Common myeloid progenitor, CD34-positive (primary cell): ENCODE measurements around the gene NELL1.

ENCODE experiments used
- CTCF ChIA-PET: fragments of 350-600 bp; sonication (Branson Sonifier 250); formaldehyde crosslinking; loops from one replicate; lab custom pipeline; 2021; ENCODE audit warnings: antibody characterized with exemption; lab: Charles Lee
- POLR2A ChIA-PET: fragments of 350-600 bp; sonication (Branson Sonifier 250); formaldehyde crosslinking; loops from one replicate; lab custom pipeline; 2021; ENCODE audit warnings: antibody characterized with exemption; lab: Charles Lee
- DNase-seq, 3 donors: peaks; one replicate each; pipeline versions ENCODE4 v3.0.0 to v3.0.0-alpha.2; 2013
- H3K27ac ChIP-seq, 2 experiments: 1 replicate in 1 of 2; 2 replicates in 1 of 2; pipeline ENCODE4 v1.7.0; 2013; ENCODE audit warnings: inconsistent platforms in 2 of 2, low read length in 2 of 2, mild to moderate bottlenecking in 2 of 2, low read depth in 1 of 2, moderate library complexity in 1 of 2; ENCODE audit not compliant: severe bottlenecking in 2 of 2, insufficient read depth in 1 of 2, poor library complexity in 1 of 2
- H3K27me3 ChIP-seq, 5 experiments: replicated peaks in 2 of 5; 1 replicate in 3 of 5; 2 replicates in 2 of 5; pipeline versions ENCODE4 v1.6.1 to v1.7.0; 2013; ENCODE audit warnings: low read length in 4 of 5, mild to moderate bottlenecking in 2 of 5, moderate library complexity in 2 of 5, inconsistent platforms in 1 of 5; ENCODE audit not compliant: insufficient read depth in 5 of 5, control insufficient read depth in 4 of 5
- H3K36me3 ChIP-seq, 4 experiments: 1 replicate in 2 of 4; 2 replicates in 2 of 4; pipeline versions ENCODE4 v1.6.1 to v1.7.0; 2013; ENCODE audit warnings: low read length in 3 of 4, control low read depth in 1 of 4, mild to moderate bottlenecking in 1 of 4; ENCODE audit not compliant: control insufficient read depth in 4 of 4, insufficient read depth in 4 of 4
- H3K4me1 ChIP-seq, 4 experiments: 1 replicate in 3 of 4; 2 replicates in 1 of 4; pipeline versions ENCODE4 v1.6.1 to v1.7.1; 2013; ENCODE audit warnings: low read length in 3 of 4, mild to moderate bottlenecking in 3 of 4, control low read depth in 1 of 4, inconsistent platforms in 1 of 4, moderate library complexity in 1 of 4; ENCODE audit not compliant: control insufficient read depth in 4 of 4, insufficient read depth in 4 of 4; ENCODE audit errors: control extremely low read depth in 1 of 4
- H3K4me3 ChIP-seq, 7 experiments: 1 replicate in 4 of 7; 2 replicates in 3 of 7; pipeline versions ENCODE4 v1.5.1 to v1.7.0; 2013; ENCODE audit warnings: mild to moderate bottlenecking in 7 of 7, low read length in 6 of 7, moderate library complexity in 6 of 7, inconsistent platforms in 2 of 7, low read depth in 2 of 7, control low read depth in 1 of 7; ENCODE audit not compliant: insufficient read depth in 4 of 7, control insufficient read depth in 1 of 7; ENCODE audit errors: extremely low read depth in 1 of 7
- H3K9me3 ChIP-seq, 5 experiments: 1 replicate in 4 of 5; 2 replicates in 1 of 5; pipeline versions ENCODE4 v1.6.1 to v1.7.1; 2013; ENCODE audit warnings: low read length in 4 of 5, mild to moderate bottlenecking in 2 of 5, inconsistent platforms in 1 of 5, low read depth in 1 of 5, moderate library complexity in 1 of 5; ENCODE audit not compliant: control insufficient read depth in 4 of 5, insufficient read depth in 2 of 5; ENCODE audit errors: control extremely low read depth in 1 of 5
- WGBS: methylation state at CpG from one replicate; pipeline ENCODE4 v1.1.5; 2013; ENCODE audit not compliant: insufficient coverage; 5-methylcytosine and 5-hydroxymethylcytosine counted together

Gene NELL1

GRCh38 chr11:20759541-20759940 is 90.2 kb downstream of the NELL1 start:
- WGBS, result 94% methylated on average over 2 of the region's 2 CpGs
- H3K27me3 ChIP-seq, result no peaks in the 10 kb centered on the region
- no peaks in the 10 kb centered on the region for H3K4me1 ChIP-seq
- CTCF ChIA-PET, result no interaction called here
- no peaks in the 10 kb centered on the region for H3K9me3 ChIP-seq
- H3K4me3 ChIP-seq, result no peak overlapping the region
- DNase-seq, result no peak
- H3K36me3 ChIP-seq, result no peaks in the 10 kb centered on the region
- no peak overlapping the region for H3K27ac ChIP-seq
- POLR2A ChIA-PET, result no interaction called here

GRCh38 chr11:20760811-20761210 is 91.4 kb downstream of the NELL1 start:
- Histone ChIP-seq H3K4me1 (no peaks in the 10 kb centered on the region), H3K36me3 (no peaks in the 10 kb centered on the region), H3K27ac (no peak overlapping the region), H3K9me3 (no peaks in the 10 kb centered on the region), H3K4me3 (no peak overlapping the region), H3K27me3 (no peaks in the 10 kb centered on the region)
- CTCF ChIA-PET, result no interaction called here
- POLR2A ChIA-PET, result no interaction called here
- 91% methylated on average over 6 of the region's 6 CpGs for whole genome bisulfite sequencing
- DNase-seq, result no peak

GRCh38 chr11:20762116-20762844 is 92.9 kb downstream of the NELL1 start:
- no peaks in the 10 kb centered on the region for H3K27me3 ChIP-seq
- H3K27ac ChIP-seq, result no peak overlapping the region
- no peaks in the 10 kb centered on the region for H3K4me1 ChIP-seq
- ChIA-PET POLR2A (no interaction called here), CTCF (no interaction called here)
- H3K9me3 ChIP-seq, result no peaks in the 10 kb centered on the region
- WGBS, result 88% methylated on average over 6 of the region's 13 CpGs
- H3K4me3 ChIP-seq, result no peak overlapping the region
- no peak for DNase-seq
- H3K36me3 ChIP-seq, result no peaks in the 10 kb centered on the region

- POLR2A ChIA-PET, result no interaction called here
- H3K4me1 ChIP-seq, result no peaks in the 10 kb centered on the region
- H3K27ac ChIP-seq, result no peak overlapping the region
- no peak for DNase-seq
- H3K9me3 ChIP-seq, result no peaks in the 10 kb centered on the region
- no peak overlapping the region for H3K4me3 ChIP-seq
- 73% methylated on average over 2 of the region's 7 CpGs for WGBS
- H3K36me3 ChIP-seq, result no peaks in the 10 kb centered on the region
- H3K27me3 ChIP-seq, result no peaks in the 10 kb centered on the region
- CTCF ChIA-PET, result no interaction called here
Measured at GRCh38 chr11:20762980-20763379, 93.6 kb downstream of the NELL1 start.

GRCh38 chr11:20770414-20770946 is 101.1 kb downstream of the NELL1 start:
- WGBS, result no CpG with 5 or more reads among the region's 1 CpG
- CTCF ChIA-PET, result no interaction called here
- no peaks in the 10 kb centered on the region for H3K4me1 ChIP-seq

GRCh38 chr11:20771026-20771425 is 101.6 kb downstream of the NELL1 start:
- no peaks in the 10 kb centered on the region for H3K27me3 ChIP-seq
- H3K36me3 ChIP-seq, result no peaks in the 10 kb centered on the region
- H3K27ac ChIP-seq, result no peak overlapping the region
- no peak overlapping the region for H3K4me3 ChIP-seq
- no peaks in the 10 kb centered on the region for H3K4me1 ChIP-seq
- DNase-seq, result no peak
- CTCF ChIA-PET, result no interaction called here
- no peaks in the 10 kb centered on the region for H3K9me3 ChIP-seq
- POLR2A ChIA-PET, result no interaction called here

More at GRCh38 chr11:20770414-20770946, 101.1 kb downstream of the NELL1 start:
- Histone ChIP-seq H3K4me3 (no peak overlapping the region), H3K27me3 (no peaks in the 10 kb centered on the region), H3K27ac (no peak overlapping the region), H3K9me3 (no peaks in the 10 kb centered on the region), H3K36me3 (no peaks in the 10 kb centered on the region)
- POLR2A ChIA-PET, result no interaction called here
- no peak for DNase-seq

GRCh38 chr11:20771681-20772080 is 102.3 kb downstream of the NELL1 start:
- 100% methylated on average over 2 of the region's 3 CpGs for WGBS
- Histone ChIP-seq H3K4me1 (no peaks in the 10 kb centered on the region), H3K27me3 (no peaks in the 10 kb centered on the region), H3K27ac (no peak overlapping the region), H3K4me3 (no peak overlapping the region), H3K9me3 (no peaks in the 10 kb centered on the region), H3K36me3 (no peaks in the 10 kb centered on the region)
- CTCF ChIA-PET, result no interaction called here
- POLR2A ChIA-PET, result no interaction called here
- no peak for DNase-seq
